ENCODE data around the gene CD177. TPM values are rescaled to one million over a fixed set of nuclear protein-coding genes. Genes with fewer than 3 reads are reported as not detected.
"Not testable (repeated sequence)": the region's sequence is repeated elsewhere in the genome, so short reads cannot be mapped to it uniquely, and the experiment has no call there.

The CD177 gene
- total and polyA plus RNA-seq, 9 of the 15 experiments (the other 6 are each of a cell fraction or from before 2014, with no cell fraction given) = not detected

DNA sequence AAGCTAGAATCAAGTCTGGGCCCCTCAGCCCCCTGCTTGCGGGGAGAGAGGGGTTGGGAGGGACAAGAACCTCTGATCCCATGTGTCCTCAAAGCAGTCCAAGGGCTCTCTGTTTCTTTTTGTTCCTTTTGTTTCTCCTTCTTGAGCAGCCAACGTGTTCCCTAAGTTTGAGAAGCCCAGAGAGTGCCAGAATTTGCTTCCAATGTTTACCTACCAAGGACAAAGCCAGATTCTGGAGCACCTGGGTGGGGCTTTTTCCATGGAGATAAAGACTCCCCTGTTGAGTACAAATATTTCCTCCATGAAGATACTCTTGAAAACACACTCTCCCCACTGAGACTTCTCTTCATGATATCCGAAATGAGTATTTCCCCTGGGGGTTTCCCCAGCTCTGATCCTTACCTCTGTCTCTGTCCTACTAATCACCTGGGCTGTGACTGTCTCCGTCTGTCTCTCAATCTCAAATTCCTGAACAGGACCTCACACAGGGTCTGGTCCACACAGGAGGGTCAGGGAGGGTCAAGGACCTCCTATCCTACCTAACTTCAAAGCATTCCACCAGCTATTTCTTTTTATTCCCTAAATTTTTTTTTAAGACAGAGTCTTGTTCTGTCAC, 27.4 kb downstream of the CD177 start (continued):
- no peak for TF ChIP-seq MTA1 (IDR thresholded peaks at IDR 0.05; ENCODE audit: borderline replicate concordance)
- TF ChIP-seq, protein P1, sequence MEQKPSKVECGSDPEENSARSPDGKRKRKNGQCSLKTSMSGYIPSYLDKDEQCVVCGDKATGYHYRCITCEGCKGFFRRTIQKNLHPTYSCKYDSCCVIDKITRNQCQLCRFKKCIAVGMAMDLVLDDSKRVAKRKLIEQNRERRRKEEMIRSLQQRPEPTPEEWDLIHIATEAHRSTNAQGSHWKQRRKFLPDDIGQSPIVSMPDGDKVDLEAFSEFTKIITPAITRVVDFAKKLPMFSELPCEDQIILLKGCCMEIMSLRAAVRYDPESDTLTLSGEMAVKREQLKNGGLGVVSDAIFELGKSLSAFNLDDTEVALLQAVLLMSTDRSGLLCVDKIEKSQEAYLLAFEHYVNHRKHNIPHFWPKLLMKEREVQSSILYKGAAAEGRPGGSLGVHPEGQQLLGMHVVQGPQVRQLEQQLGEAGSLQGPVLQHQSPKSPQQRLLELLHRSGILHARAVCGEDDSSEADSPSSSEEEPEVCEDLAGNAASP (IDR thresholded peaks at IDR 0.05) = no peak
- TF ChIP-seq ZBTB7A (IDR thresholded peaks at IDR 0.05; ENCODE audit: borderline replicate concordance, control insufficient read depth, low read depth, low read length) = no peak
- TF ChIP-seq ZNF586 (CRISPR knock-in tag; conservative IDR thresholded peaks at IDR 0.05) = no peak
- TF ChIP-seq, protein P2, sequence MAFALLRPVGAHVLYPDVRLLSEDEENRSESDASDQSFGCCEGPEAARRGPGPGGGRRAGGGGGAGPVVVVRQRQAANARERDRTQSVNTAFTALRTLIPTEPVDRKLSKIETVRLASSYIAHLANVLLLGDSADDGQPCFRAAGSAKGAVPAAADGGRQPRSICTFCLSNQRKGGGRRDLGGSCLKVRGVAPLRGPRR (CRISPR knock-in tag; IDR thresholded peaks at IDR 0.05) = no peak
- TF ChIP-seq, protein P3, sequence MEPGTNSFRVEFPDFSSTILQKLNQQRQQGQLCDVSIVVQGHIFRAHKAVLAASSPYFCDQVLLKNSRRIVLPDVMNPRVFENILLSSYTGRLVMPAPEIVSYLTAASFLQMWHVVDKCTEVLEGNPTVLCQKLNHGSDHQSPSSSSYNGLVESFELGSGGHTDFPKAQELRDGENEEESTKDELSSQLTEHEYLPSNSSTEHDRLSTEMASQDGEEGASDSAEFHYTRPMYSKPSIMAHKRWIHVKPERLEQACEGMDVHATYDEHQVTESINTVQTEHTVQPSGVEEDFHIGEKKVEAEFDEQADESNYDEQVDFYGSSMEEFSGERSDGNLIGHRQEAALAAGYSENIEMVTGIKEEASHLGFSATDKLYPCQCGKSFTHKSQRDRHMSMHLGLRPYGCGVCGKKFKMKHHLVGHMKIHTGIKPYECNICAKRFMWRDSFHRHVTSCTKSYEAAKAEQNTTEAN (CRISPR knock-in tag; IDR thresholded peaks at IDR 0.05) = no peak
- no peak for TF ChIP-seq KAT8 (IDR thresholded peaks at IDR 0.05; ENCODE audit: low read depth)
- no peak for TF ChIP-seq BRCA1 (IDR thresholded peaks at IDR 0.05)
- no peak for TF ChIP-seq BRCA1 (CRISPR knock-in tag; IDR thresholded peaks at IDR 0.05)
- TF ChIP-seq ZNF780A (CRISPR knock-in tag; IDR thresholded peaks at IDR 0.05) = no peak
- TF ChIP-seq, protein P4, sequence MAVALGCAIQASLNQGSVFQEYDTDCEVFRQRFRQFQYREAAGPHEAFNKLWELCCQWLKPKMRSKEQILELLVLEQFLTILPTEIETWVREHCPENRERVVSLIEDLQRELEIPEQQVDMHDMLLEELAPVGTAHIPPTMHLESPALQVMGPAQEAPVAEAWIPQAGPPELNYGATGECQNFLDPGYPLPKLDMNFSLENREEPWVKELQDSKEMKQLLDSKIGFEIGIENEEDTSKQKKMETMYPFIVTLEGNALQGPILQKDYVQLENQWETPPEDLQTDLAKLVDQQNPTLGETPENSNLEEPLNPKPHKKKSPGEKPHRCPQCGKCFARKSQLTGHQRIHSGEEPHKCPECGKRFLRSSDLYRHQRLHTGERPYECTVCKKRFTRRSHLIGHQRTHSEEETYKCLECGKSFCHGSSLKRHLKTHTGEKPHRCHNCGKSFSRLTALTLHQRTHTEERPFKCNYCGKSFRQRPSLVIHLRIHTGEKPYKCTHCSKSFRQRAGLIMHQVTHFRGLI (CRISPR knock-in tag; IDR thresholded peaks at IDR 0.05) = no peak
- no peak for TF ChIP-seq PYGO2 (tag; IDR thresholded peaks at IDR 0.05)
- TF ChIP-seq, protein P5, sequence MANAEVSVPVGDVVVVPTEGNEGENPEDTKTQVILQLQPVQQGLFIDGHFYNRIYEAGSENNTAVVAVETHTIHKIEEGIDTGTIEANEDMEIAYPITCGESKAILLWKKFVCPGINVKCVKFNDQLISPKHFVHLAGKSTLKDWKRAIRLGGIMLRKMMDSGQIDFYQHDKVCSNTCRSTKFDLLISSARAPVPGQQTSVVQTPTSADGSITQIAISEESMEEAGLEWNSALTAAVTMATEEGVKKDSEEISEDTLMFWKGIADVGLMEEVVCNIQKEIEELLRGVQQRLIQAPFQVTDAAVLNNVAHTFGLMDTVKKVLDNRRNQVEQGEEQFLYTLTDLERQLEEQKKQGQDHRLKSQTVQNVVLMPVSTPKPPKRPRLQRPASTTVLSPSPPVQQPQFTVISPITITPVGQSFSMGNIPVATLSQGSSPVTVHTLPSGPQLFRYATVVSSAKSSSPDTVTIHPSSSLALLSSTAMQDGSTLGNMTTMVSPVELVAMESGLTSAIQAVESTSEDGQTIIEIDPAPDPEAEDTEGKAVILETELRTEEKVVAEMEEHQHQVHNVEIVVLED (CRISPR knock-in tag; IDR thresholded peaks at IDR 0.05) = no peak
- no peak for TF ChIP-seq SOX6 (IDR thresholded peaks at IDR 0.05)
- TF ChIP-seq ZNF507 (tag; conservative IDR thresholded peaks at IDR 0.05) = no peak

DNA sequence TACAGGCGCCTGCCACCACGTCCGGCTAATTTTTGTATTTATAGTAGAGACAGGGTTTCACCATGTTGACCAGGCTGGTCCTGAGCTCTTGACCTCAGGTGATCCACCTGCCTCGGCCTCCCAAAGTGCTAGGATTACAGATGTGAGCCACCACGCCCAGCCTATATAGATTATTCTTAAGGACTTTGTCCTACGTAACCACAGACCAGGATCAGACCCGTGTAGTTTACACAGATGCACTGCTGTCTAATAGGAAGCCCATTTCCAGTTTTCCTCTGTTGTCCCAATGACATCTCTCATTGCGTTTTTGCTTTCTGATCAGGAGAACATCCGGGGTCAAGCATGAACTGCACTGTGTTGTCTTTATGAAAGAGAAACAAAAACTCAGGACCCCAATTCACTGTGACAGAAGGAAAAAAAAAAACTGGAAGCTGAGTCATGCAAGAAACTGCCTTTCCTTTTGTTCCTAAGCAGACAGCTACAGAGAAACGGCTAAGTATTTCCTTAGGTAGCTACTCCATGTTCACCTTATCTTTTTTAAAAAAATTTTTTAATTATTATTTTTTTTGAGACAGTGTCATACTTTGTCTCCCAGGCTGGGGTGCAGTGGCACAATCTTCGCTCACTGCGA, 29.2 kb downstream of the CD177 start:
- H4K20me1 ChIP-seq (replicated peaks; ENCODE audit: control insufficient read depth, insufficient read depth, low read length); H3K79me2 ChIP-seq (ENCODE audit: control insufficient read depth, insufficient read depth, low read length); POLR2A ChIA-PET; H3K9me3 ChIP-seq (replicated peaks; ENCODE audit: control insufficient read depth, insufficient read depth, low read depth, low read length); CTCF ChIA-PET (ENCODE audit: low intra/inter-chr PET ratio); ATAC-seq; H3K27me3 ChIP-seq (ENCODE audit: control insufficient read depth in 2 of 2, insufficient read depth in 2 of 2, low read length in 2 of 2); BruUV-seq (replicated peaks); FAIRE-seq; H3K4me1 ChIP-seq (replicated peaks in 1 of 2; ENCODE audit: control insufficient read depth in 2 of 2, insufficient read depth in 2 of 2, low read length in 2 of 2); intact Hi-C loops (cut with micrococcal nuclease); H3K27ac ChIP-seq (ENCODE audit: extremely low read depth, low read depth, low read length); H3K4me2 ChIP-seq (ENCODE audit: insufficient read depth, low read length); H3K9ac ChIP-seq (ENCODE audit: insufficient read depth in 1 of 2, low read depth in 2 of 2, low read length in 2 of 2); H2AFZ ChIP-seq (ENCODE audit: low read depth, low read length); H3K9me1 ChIP-seq (ENCODE audit: control insufficient read depth, insufficient read depth, low read length); in situ Hi-C loops (cut with MboI); H3K36me3 ChIP-seq (ENCODE audit: control insufficient read depth, insufficient read depth, low read length); H3K4me3 ChIP-seq; DNase-seq (ENCODE audit: extremely low read depth in 1 of 4, low spot score in 3 of 4): not testable (repeated sequence)
- 0% methylated on average over 5 of the region's 12 CpGs for WGBS (ENCODE audit: insufficient coverage, low coverage, missing lambda C conversion rate)
